Retinal pigment epithelial cell (primary cell): ENCODE data around the gene SLC25A52.

ENCODE experiments used
- DNase-seq: peaks from one replicate; pipeline ENCODE4 v3.0.0-alpha.2; 2010; ENCODE audit warnings: low read depth
- H3K4me3 ChIP-seq: 2 replicates; pipeline ENCODE4 v1.5.1; 2011; ENCODE audit warnings: mild to moderate bottlenecking, low read length, control low read depth, moderate library complexity
- CTCF ChIP-seq: conservative IDR thresholded peaks from 2 replicates; pipeline ENCODE4 v1.5.1; 2011; ENCODE audit warnings: low read depth, low read length, control low read depth, inconsistent platforms

SLC25A52 gene

GRCh38 chr18:31723639-31723989, 37.1 kb downstream of the SLC25A52 start:
- H3K4me3 ChIP-seq: peak overlapping the region; percentile 64
- DNase-seq: no peak
- no peak for TF ChIP-seq CTCF

- H3K4me3 ChIP-seq: no peak overlapping the region
- peak; percentile 92 for TF ChIP-seq CTCF
- no peak for DNase-seq
Observed at GRCh38 chr18:31722369-31722957, 38.2 kb downstream of the SLC25A52 start.

- no peak for DNase-seq
- H3K4me3 ChIP-seq: no peak overlapping the region
- no peak for TF ChIP-seq CTCF
Observed at GRCh38 chr18:31721601-31722000, 39.1 kb downstream of the SLC25A52 start.

GRCh38 chr18:31720867-31721266, 39.8 kb downstream of the SLC25A52 start:
- no peak overlapping the region for H3K4me3 ChIP-seq
- no peak for DNase-seq
- no peak for TF ChIP-seq CTCF

GRCh38 chr18:31719363-31720006, 41.2 kb downstream of the SLC25A52 start:
- H3K4me3 ChIP-seq: no peak overlapping the region
- no peak for TF ChIP-seq CTCF
- DNase-seq: no peak

GRCh38 chr18:31718386-31718785, 42.3 kb downstream of the SLC25A52 start:
- no peak overlapping the region for H3K4me3 ChIP-seq
- no peak for TF ChIP-seq CTCF
- DNase-seq: no peak

- no peak for DNase-seq
- no peak overlapping the region for H3K4me3 ChIP-seq
- TF ChIP-seq CTCF: no peak
Observed at GRCh38 chr18:31716362-31716761, 44.3 kb downstream of the SLC25A52 start.
